HEK293 (cell line): ENCODE results near the gene STUB1.
A peak's percentile ranks its signal among the peaks of the same experiment; 100 is the strongest.

Source experiments
- CTCF ChIA-PET: fragments of 350-600 bp; formaldehyde crosslinking; extraction: SDS; loops from one replicate; lab custom pipeline; 2021; ENCODE audit warnings: antibody characterized with exemption; lab: Yijun Ruan, JAX
- POLR2A ChIA-PET: fragments of 300-600 bp; formaldehyde crosslinking; extraction: SDS; loops from one replicate; lab custom pipeline; 2020; ENCODE audit warnings: antibody characterized with exemption, inconsistent platforms; lab: Yijun Ruan, JAX
- H3K27ac ChIP-seq: fragments of 200-500 bp; sonication (Bioruptor generic); 2 replicates; pipeline ENCODE4 v1.5.1; 2014; ENCODE audit warnings: low read depth, low read length, control low read depth, inconsistent platforms; ENCODE audit errors: extremely low read depth
- H3K36me3 ChIP-seq, 2 experiments: fragments of 200-500 bp in 1 of 2; sonication (Bioruptor generic) in 1 of 2; 1 replicate in 1 of 2; 2 replicates in 1 of 2; pipeline ENCODE4 v1.5.1; 2014 to 2017; ENCODE audit warnings: inconsistent platforms in 2 of 2, low read length in 2 of 2; ENCODE audit not compliant: control insufficient read depth in 2 of 2, insufficient read depth in 1 of 2
- H3K4me1 ChIP-seq: fragments of 200-500 bp; sonication (Bioruptor generic); 2 replicates; pipeline ENCODE4 v1.5.1; 2014; ENCODE audit warnings: mild to moderate bottlenecking, low read length, inconsistent platforms; ENCODE audit not compliant: control insufficient read depth, insufficient read depth
- H3K4me3 ChIP-seq: 2 replicates; pipeline ENCODE4 v1.5.1; 2011; ENCODE audit warnings: low read depth, mild to moderate bottlenecking, control low read depth, low read length, moderate library complexity
- H3K9me3 ChIP-seq: fragments of 200-500 bp; sonication (Bioruptor generic); 2 replicates; pipeline ENCODE4 v1.5.1; 2014; ENCODE audit warnings: low read depth, low read length, inconsistent platforms; ENCODE audit not compliant: control insufficient read depth, insufficient read depth
- EGR2 ChIP-seq: fragments of 450-650 bp; formaldehyde crosslinking; IDR thresholded peaks from 2 replicates; pipeline ENCODE4 v1.5.1; 2016; ENCODE audit warnings: low read depth, missing biosample characterization, missing genetic modification characterization
- GLIS1 ChIP-seq: fragments of 450-650 bp; formaldehyde crosslinking; IDR thresholded peaks from 2 replicates; pipeline ENCODE4 v1.5.1; 2016; ENCODE audit warnings: missing biosample characterization, missing genetic modification characterization
- GLIS2 ChIP-seq: fragments of 450-650 bp; formaldehyde crosslinking; IDR thresholded peaks from 2 replicates; pipeline ENCODE4 v1.5.1; 2016; ENCODE audit warnings: missing biosample characterization, missing genetic modification characterization
- HIC1 ChIP-seq: fragments of 450-650 bp; formaldehyde crosslinking; IDR thresholded peaks from 2 replicates; pipeline ENCODE4 v1.5.1; 2016; ENCODE audit warnings: missing biosample characterization, missing genetic modification characterization
- KLF8 ChIP-seq: fragments of 450-650 bp; formaldehyde crosslinking; IDR thresholded peaks from 2 replicates; pipeline ENCODE4 v1.5.1; 2016; ENCODE audit warnings: missing biosample characterization, missing genetic modification characterization
- PRDM10 ChIP-seq: fragments of 450-650 bp; formaldehyde crosslinking; IDR thresholded peaks from 2 replicates; pipeline ENCODE4 v1.5.1; 2016; ENCODE audit warnings: missing biosample characterization, missing genetic modification characterization
- SALL2 ChIP-seq: fragments of 450-650 bp; formaldehyde crosslinking; IDR thresholded peaks from 2 replicates; pipeline ENCODE4 v1.5.0; 2017; ENCODE audit warnings: missing biosample characterization, mild to moderate bottlenecking, missing genetic modification characterization, borderline replicate concordance
- YY2 ChIP-seq: fragments of 450-650 bp; formaldehyde crosslinking; IDR thresholded peaks from 2 replicates; pipeline ENCODE4 v1.5.1; 2016; ENCODE audit warnings: missing biosample characterization, missing genetic modification characterization
- ZBTB20 ChIP-seq: fragments of 450-650 bp; formaldehyde crosslinking; IDR thresholded peaks from 2 replicates; pipeline ENCODE4 v1.5.1; 2016; ENCODE audit warnings: missing biosample characterization, missing genetic modification characterization
- ZEB2 ChIP-seq: fragments of 450-650 bp; formaldehyde crosslinking; IDR thresholded peaks from 2 replicates; pipeline ENCODE4 v1.5.1; 2016; ENCODE audit warnings: missing biosample characterization, missing genetic modification characterization
- ZFHX2 ChIP-seq: fragments of 450-650 bp; formaldehyde crosslinking; conservative IDR thresholded peaks from 2 replicates; pipeline ENCODE4 v1.5.1; 2016; ENCODE audit warnings: missing biosample characterization, missing genetic modification characterization
- ZFP41 ChIP-seq: fragments of 450-650 bp; formaldehyde crosslinking; IDR thresholded peaks from 2 replicates; pipeline ENCODE4 v1.5.1; 2016; ENCODE audit warnings: missing biosample characterization, missing genetic modification characterization, borderline replicate concordance
- ZFP69B ChIP-seq: fragments of 450-650 bp; formaldehyde crosslinking; IDR thresholded peaks from 2 replicates; pipeline ENCODE4 v1.5.1; 2016; ENCODE audit warnings: missing biosample characterization, missing genetic modification characterization
- ZIC2 ChIP-seq: fragments of 450-650 bp; formaldehyde crosslinking; IDR thresholded peaks from 2 replicates; pipeline ENCODE4 v1.5.1; 2016; ENCODE audit warnings: missing biosample characterization, missing genetic modification characterization
- ZNF280C ChIP-seq: fragments of 450-650 bp; formaldehyde crosslinking; IDR thresholded peaks from 2 replicates; pipeline ENCODE4 v1.5.1; 2016; ENCODE audit warnings: missing biosample characterization, missing genetic modification characterization
- ZNF514 ChIP-seq: fragments of 450-650 bp; formaldehyde crosslinking; IDR thresholded peaks from 2 replicates; pipeline ENCODE4 v1.5.1; 2016; ENCODE audit warnings: missing biosample characterization, missing genetic modification characterization
- ZNF664 ChIP-seq: fragments of 450-650 bp; formaldehyde crosslinking; IDR thresholded peaks from 2 replicates; pipeline ENCODE4 v1.5.1; 2016; ENCODE audit warnings: missing biosample characterization, missing genetic modification characterization
- ZNF692 ChIP-seq: fragments of 450-650 bp; formaldehyde crosslinking; IDR thresholded peaks from 2 replicates; pipeline ENCODE4 v1.5.1; 2016; ENCODE audit warnings: missing biosample characterization, missing genetic modification characterization
- ZSCAN30 ChIP-seq: fragments of 450-650 bp; IDR thresholded peaks from 2 replicates; pipeline ENCODE4 v1.5.1; 2018; ENCODE audit warnings: missing biosample characterization, mild to moderate bottlenecking, missing genetic modification characterization, moderate library complexity

The STUB1 gene

GRCh38 chr16:725041-725376 lies 44.8 kb downstream of the STUB1 start:
- ChIA-PET CTCF (interaction anchor here (1.3 to 4.8 kb wide), 2 partner anchors 12 to 21 kb away, joined by 4 to 38 read pairs; partner anchors contain the start of gene METRN), POLR2A (interaction anchor here (1.3 to 2.1 kb wide), 5 partner anchors 9 to 76 kb away, joined by 3 to 8 read pairs (median 4); partner anchors contain the start of genes GNG13, METRN and WDR24)
- Histone ChIP-seq H3K9me3 (no peaks in the 10 kb centered on the region), H3K36me3 (peaks cover 0 to 5% of the 10 kb centered on the region in 2 experiments; a peak in 1 of 3 replicates), H3K4me1 (peaks cover 9% of the 10 kb centered on the region), H3K27ac (no peak overlapping the region), H3K4me3 (no peak overlapping the region)
- TF ChIP-seq ZFP41: no peak
- TF ChIP-seq SALL2 (tag by site-specific recombination): no peak
- no peak for TF ChIP-seq PRDM10 (tag by site-specific recombination)
- TF ChIP-seq ZNF664 (tag by site-specific recombination): no peak
- peak; percentile 19 for TF ChIP-seq ZIC2 (tag by site-specific recombination)
- TF ChIP-seq ZSCAN30 (tag by site-specific recombination): no peak
- TF ChIP-seq YY2 (tag by site-specific recombination): no peak

- peak; percentile 91 for TF ChIP-seq EGR2 (tag by site-specific recombination)
- TF ChIP-seq ZEB2 (tag by site-specific recombination): peak; percentile 55; the same call in 1 of the 2 replicates
- peak; percentile 21; the same call in 1 of the 2 replicates for TF ChIP-seq HIC1
- TF ChIP-seq ZFP69B (tag by site-specific recombination): peak; percentile 67; the same call in 1 of the 2 replicates
- TF ChIP-seq ZBTB20: no peak
- TF ChIP-seq ZNF514: no peak
- TF ChIP-seq ZFHX2: peak; percentile 91
- TF ChIP-seq GLIS2 (tag by site-specific recombination): peak; percentile 59
- peak; percentile 90 for TF ChIP-seq GLIS1 (tag by site-specific recombination)
- TF ChIP-seq KLF8 (tag by site-specific recombination): 0 out of 2 replicates have a peak, but pooled peaks have one; percentile 10
- TF ChIP-seq ZNF692 (tag by site-specific recombination): peak; percentile 27; the same call in 1 of the 2 replicates
- TF ChIP-seq ZNF280C (tag by site-specific recombination): no peak
- Histone ChIP-seq H3K4me3 (no peak overlapping the region), H3K36me3 (peaks cover 0 to 9% of the 10 kb centered on the region in 2 experiments; a peak in 1 of 3 replicates), H3K4me1 (peaks cover 7% of the 10 kb centered on the region; the same call in 1 of the 2 replicates), H3K9me3 (no peaks in the 10 kb centered on the region), H3K27ac (no peak overlapping the region)
- ChIA-PET CTCF (interaction anchor here (1.3 to 4.8 kb wide), 2 partner anchors 12 to 20 kb away, joined by 4 to 38 read pairs; partner anchors contain the start of gene METRN), POLR2A (interaction anchor here (0.6 to 2.1 kb wide), 7 partner anchors 9 to 1452 kb away, joined by 3 to 8 read pairs (median 4); partner anchors contain the start of genes JMJD8, METRN and WDR24)
These were observed 45.4 kb downstream of the STUB1 start for GRCh38 chr16:725463-726187.
